ENCODE data around the gene CYP1A2.

CYP1A2 gene

GRCh38 chr15:74742422-74742821, 6.2 kb upstream of the CYP1A2 start:
- FAIRE-seq: no peak

GRCh38 chr15:74746389-74746788, 2.3 kb upstream of the CYP1A2 start:
- no peak for FAIRE-seq

DNA sequence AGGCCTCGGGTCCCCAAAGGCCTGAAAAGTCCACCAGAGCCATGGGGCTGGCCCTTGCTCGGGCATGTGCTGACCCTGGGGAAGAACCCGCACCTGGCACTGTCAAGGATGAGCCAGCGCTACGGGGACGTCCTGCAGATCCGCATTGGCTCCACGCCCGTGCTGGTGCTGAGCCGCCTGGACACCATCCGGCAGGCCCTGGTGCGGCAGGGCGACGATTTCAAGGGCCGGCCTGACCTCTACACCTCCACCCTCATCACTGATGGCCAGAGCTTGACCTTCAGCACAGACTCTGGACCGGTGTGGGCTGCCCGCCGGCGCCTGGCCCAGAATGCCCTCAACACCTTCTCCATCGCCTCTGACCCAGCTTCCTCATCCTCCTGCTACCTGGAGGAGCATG, 1.2 kb downstream of the CYP1A2 start:
- FAIRE-seq: no peak

GRCh38 chr15:74750751-74751150, 2.1 kb downstream of the CYP1A2 start:
- no peak for FAIRE-seq

- FAIRE-seq: no peak
Observed at GRCh38 chr15:74752011-74752410, 3.4 kb downstream of the CYP1A2 start.

GRCh38 chr15:74752531-74752930, 3.9 kb downstream of the CYP1A2 start:
- FAIRE-seq: no peak

DNA sequence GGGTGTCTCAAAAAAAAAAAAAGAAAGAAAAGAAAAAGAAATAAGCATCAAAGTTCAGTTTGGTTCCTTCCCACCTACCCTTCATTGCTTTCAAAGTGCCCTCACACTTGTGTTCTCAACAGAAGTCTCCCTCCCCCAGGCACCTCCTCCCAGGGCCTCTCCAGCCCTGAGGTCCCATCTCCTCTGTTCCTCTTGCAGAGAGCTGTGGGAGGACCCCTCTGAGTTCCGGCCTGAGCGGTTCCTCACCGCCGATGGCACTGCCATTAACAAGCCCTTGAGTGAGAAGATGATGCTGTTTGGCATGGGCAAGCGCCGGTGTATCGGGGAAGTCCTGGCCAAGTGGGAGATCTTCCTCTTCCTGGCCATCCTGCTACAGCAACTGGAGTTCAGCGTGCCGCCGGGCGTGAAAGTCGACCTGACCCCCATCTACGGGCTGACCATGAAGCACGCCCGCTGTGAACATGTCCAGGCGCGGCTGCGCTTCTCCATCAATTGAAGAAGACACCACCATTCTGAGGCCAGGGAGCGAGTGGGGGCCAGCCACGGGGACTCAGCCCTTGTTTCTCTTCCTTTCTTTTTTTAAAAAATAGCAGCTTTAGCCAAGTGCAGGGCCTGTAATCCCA, 6.1 kb downstream of the CYP1A2 start:
- FAIRE-seq: no peak

DNA sequence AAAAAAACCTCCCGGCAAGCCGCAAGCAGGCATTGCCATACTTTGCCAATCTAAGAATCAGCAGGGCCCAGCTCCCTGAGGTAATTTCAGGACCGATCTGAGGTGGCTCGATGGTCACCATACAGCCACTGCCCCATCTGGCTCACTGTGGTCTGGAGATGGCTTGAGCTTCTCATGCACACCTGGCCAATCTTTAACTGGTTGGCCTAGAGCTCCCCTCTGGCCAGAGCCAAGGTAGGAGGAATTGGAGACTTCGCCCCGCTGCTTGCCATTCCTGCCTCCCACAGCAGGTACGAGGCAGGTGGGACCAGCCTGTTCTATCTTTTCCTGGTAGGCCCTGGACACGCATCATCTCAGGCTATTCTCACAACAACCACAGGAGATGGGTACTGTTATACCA, 10.1 kb downstream of the CYP1A2 start:
- no peak for FAIRE-seq

DNA sequence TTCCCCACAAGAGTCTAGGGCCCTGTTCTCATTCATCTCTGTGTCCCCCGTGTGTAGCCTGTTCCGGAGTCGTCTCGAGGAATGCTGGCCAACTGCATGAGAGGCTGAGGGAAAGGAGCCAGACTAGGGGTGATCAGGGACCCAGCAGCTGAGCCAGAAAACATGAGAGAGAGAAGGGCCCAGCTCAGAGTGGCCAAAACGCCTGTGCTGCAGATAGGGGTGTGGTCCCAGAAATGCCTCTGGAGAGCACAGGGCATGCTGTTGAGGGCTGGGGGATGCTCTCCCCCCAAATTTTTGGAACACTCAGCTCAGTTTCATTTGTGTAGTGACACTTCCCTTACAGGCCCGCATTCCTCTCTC, 14.1 kb downstream of the CYP1A2 start:
- no peak for FAIRE-seq

- no peak for FAIRE-seq
Observed at GRCh38 chr15:74763416-74763815, 14.8 kb downstream of the CYP1A2 start.

DNA sequence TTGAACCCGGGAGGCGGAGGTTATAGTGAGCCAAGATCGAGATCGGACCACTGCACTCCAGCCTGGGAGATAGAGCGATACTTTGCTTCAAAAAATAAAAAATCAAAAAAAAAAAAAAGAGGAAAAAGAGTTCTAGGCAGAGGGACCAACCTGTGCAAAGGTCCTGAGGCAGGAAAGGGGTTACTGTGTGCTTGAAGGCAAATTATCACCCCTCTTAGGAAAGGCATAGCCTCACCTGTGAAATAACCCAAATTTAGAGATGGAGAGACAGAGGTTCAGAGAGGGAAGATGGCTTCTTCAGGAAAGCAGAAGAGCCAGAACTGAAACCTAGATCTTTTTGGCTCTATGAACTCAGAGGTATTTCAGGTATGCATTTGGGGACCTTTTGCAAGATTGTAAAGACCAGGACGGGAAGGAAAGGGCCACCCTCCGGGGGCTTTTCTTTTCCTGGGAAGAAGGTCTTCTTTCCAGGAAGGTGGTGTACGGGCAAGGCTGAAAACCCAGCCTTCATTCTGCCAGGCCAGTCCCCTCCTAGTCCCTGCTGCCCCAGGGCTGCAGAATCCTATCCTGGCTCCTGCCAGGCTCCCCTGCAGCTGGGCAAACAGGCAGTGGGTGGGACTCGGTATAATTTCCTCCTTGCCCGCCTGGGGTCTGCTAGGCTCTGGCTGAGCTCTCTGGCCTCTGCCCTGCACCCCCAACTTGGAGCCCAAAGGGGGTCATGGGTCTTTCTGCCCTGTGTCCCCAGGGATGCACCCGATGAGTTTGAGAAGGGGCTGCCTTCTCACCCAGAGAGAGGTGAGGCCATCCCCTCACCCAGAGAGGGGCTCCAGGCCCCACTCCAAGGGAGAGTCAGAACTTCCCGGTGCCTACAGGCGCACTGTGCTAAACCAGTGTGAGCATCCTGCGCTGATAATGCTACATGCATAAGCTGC, 18.8 kb downstream of the CYP1A2 start:
- no peak for FAIRE-seq

DNA sequence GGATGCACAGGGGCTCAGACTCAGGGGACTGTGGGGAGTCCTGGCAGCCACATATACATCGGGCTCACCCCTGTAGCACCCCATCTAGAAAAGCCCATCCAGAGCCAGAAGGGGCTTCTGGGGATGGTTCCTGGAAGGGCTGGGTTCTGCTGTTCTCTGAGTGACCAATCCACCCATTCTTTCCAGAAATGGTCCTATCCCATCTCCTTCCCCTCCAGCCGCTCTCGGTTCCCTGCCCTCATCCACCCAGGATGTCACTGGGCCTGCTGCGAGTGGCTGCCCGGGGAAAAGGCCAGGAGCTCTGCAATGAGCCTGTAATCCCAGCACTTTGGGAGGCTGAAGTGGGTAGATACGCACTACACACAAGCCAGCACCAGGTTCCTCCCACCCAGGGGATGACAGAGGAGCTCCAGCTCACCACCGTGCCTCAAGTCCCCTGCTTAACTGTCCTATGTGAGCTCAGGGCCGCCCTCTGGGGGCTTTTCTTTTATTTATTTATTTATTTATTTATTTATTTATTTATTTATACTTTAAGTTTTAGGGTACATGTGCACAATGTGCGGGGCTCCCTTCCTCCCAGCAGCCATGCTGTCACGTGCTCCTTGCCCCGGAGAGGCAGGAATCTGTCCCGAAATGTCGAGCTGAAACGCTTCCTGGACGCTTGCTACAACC, 19.6 kb downstream of the CYP1A2 start:
- FAIRE-seq: no peak

GRCh38 chr15:74768771-74769342, 20.2 kb downstream of the CYP1A2 start:
- no peak for FAIRE-seq

DNA sequence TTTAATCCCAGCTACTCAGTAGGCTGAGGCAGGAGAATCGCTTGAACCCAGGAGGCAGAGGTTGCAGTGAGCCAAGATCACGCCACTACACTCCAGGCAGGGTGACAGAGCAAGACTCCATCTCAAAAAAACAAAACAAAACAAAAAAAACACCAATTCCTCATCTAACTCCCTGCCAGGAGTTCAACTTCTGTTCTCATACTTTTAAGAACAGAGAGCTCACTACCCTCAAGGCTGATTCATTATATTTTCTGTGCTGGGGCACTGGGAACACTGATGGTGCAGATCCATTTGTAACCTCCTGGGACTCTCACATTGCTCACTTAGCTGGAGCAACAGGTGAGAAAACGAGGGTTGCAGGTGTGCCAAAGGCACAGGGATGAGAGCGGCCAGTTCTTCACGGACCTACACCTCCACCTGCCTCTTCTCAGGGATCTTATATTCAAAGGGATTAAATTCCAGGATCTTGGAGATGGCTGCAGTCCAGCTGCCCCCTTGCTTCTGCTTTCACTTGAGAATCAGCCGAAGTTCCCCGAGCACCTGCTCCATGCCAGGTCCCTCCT, 20.9 kb downstream of the CYP1A2 start:
- no peak for FAIRE-seq

- no peak for FAIRE-seq
Observed at GRCh38 chr15:74770211-74770903, 21.7 kb downstream of the CYP1A2 start.

GRCh38 chr15:74773329-74773728, 24.7 kb downstream of the CYP1A2 start:
- no peak for FAIRE-seq

DNA sequence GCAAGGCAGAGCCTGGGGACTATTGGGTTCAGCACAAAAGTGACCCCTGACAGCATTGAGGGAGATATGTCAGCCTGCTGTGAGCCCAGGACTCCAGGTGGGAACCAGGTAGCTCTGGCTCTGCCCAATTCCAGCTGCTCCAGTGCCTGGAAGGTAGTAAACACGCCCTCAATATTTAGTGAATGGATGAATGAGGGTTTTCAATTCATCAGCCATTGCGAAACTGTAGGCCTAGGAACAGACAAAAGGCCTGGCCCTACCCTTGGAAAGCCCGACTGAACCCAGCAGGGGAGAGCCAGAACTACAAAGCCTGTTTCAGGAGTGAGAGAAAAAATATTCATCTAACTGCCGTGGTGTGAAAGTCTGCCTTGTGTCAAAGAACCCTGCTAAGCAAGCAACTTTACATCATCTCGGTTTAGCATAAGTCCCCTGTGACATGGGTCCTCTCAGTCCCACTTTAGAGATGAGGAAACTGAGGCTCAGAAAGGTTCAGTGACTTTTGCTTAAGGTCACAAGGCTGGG, 25.1 kb downstream of the CYP1A2 start:
- no peak for FAIRE-seq

DNA sequence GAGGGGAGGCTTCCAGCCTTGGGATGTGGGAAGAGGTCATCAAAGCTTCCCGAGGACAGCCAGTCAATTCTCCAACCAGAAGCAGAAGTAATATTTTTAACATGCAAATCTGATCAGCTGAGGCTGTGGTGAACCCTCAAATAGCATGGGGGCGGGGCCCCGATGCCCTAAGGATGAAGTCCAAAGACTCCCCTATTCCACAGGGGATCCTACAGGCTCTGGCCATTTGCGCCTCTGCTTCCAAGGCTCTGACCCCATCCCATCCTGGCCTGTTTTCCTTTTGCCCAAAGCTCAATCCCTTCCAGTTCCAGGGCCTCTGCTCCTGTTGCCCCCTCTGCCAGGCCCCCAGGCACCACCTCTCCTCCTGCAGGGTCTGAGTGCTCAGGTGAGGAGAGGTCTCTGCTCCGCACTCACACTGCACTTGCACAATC, 26.5 kb downstream of the CYP1A2 start:
- FAIRE-seq: no peak

DNA sequence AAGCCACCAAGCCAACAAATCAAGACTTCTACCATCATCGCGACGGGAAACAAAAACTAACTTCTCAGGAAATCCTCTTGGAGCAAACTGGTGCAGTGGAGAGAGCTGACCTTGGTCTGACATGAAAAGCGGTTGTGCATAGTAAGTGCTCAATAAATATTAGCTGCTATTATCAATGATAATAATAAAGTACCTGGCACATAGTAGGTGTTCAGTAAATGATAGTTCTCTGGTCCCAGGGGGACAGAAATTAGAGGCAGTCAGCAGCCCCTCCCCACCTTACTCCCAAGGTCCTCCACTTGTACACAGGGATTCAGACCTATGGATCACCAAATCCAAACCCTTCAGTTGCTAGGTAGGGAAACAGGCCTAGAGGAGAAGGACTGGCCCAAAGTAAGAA, 27.2 kb downstream of the CYP1A2 start:
- no peak for FAIRE-seq

DNA sequence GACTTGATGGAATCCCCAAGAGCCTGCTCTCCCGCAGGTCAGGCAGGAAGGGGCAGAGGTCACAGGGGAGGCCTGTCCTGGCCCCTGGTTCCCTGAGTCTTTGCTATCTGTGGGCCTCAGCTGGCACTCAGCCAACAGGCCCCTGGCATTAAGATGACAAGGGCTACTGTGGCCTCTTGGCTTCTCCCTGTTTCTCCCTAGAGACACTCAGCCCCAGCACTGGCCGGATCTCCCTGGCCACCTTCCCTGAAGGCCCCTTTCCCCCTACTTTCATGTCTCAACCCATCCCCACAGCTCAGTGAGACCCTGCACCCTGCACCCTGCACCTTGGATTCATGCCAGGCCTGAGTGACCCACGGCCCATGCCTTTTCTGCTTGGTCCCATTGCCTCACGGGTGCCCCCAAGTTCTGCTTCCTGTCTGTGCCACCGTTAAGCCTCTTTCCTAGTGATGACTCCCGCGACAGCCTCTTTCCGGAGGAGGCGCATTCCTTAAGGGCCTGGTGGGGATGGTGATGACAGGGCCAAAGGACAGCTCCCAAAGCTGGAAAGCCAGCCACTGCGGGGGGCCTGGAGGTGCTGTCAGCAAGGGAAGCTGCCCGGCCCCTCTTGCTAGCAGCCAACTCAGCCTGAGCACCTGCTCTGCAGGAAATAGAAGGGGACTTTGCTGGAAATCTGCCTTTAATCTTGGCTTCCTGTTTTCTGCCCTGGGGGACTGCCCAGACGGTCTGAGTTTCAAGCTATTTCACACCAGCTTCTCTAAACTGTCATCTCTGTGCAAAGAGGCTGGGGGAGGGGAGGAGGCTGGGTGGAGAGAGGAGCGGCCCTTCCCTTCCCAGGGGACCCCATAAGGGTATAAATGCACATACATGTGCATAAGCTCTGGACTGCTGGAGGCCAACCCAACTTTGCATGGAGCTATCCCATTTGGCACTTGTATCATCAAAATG, 28.4 kb downstream of the CYP1A2 start:
- FAIRE-seq: no peak
